RKO (cell line): ENCODE data around the gene NMU.
A peak's percentile ranks its signal among the peaks of the same experiment; 100 is the strongest.
"Not testable (repeated sequence)": the region's sequence is repeated elsewhere in the genome, so short reads cannot be mapped to it uniquely, and the experiment has no call there.

Experiments
- DNase-seq: peaks from one replicate; pipeline ENCODE4 v3.0.0-alpha.2; 2016; ENCODE audit warnings: low spot score

NMU gene

GRCh38 chr4:55624063-55624462 is 12.0 kb downstream of the NMU start:
- not testable (repeated sequence) for DNase-seq

DNA sequence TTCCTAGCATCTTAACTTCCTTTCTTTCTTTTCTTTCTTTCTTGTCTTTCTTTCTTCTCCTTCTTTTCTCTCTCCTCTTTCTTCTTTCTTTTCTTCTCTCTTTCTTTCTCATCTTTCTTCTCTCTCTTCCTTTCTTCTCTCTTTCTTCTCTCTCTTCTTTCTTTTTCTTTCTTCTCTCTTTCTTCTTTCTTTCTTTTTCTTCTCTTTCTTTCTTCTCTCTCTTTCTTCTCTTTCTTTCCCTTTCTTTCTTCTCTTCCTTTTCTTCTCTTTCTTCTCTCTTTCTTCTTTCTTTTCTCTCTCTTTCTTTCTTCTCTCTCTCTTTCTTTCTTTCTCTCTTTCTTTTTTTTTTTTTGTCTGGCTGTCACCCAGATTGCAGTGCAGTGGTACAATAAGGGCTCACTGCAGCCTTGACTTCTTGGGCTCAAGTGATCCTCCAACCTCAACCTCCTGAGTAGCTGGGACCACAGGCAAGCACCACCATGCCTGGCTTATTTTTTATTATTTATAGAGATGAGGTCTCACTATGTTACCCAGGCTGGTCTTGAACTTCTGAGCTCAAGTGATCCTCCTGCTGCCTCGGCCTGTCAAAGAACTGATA is 17.5 kb downstream of the NMU start:
- DNase-seq = no peak

- DNase-seq = no peak
These were observed 18.4 kb downstream of the NMU start for GRCh38 chr4:55617587-55618197.

DNA sequence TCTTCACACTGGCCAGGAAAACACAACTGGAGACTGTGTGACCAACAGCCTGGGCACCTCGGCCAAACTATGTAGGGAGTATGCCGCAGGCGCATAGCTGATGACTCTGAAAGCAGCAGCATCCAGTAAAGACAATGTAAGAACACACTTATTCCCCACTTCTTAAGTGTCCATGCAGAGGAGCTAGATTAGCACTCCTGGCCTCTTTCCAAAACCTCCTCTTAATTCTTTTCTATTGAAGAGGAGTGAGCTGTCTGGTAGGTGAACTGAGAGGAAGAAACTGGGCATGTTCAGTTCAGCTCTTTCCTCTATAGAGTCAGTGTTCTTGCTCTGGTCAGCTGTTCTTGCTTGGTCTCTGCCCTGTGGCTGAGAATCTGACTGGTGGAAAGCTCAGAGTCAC is 21.1 kb downstream of the NMU start:
- DNase-seq = no peak

GRCh38 chr4:55613621-55614020 is 22.5 kb downstream of the NMU start:
- no peak for DNase-seq

DNA sequence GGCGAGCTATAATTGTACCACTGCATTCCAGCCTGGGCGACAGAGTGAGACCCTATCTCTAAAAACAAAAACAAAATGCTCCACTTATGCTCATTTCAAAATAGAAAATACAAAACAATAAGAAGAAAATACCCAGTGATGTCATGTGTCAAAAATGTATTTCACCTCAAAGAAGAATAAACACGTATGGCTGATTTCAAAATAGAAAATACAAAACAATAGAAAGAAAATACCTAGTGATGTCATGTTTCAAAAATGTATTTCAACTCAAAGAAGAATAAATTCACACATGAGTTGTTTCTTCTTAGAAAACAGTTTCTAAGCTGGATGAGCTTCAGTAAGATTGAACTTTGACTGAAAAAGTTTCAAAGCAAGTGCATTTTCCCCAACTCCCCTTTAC is 23.8 kb downstream of the NMU start:
- DNase-seq = no peak

GRCh38 chr4:55611358-55612059 is 24.6 kb downstream of the NMU start:
- DNase-seq = no peak

DNA sequence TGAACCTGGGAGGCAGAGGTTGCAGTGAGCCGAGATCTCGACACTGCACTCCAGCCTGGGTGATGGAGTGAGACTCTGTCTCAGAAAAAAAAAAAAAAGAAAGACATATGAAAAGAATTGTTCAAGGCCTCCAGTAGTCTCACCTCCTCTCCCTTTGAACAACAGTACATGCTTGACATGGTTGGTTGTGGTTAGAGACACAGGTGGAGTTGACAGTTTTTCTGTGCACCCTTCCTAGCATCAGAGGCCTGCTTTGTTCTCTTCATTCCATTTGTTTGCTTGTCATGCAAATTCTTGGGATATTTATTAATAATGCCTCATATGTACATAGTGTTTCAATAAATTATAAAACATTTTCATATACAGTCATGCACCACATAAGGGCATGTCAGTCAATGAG is 25.7 kb downstream of the NMU start:
- no peak for DNase-seq

GRCh38 chr4:55609393-55609866 is 26.7 kb downstream of the NMU start:
- DNase-seq = no peak

DNA sequence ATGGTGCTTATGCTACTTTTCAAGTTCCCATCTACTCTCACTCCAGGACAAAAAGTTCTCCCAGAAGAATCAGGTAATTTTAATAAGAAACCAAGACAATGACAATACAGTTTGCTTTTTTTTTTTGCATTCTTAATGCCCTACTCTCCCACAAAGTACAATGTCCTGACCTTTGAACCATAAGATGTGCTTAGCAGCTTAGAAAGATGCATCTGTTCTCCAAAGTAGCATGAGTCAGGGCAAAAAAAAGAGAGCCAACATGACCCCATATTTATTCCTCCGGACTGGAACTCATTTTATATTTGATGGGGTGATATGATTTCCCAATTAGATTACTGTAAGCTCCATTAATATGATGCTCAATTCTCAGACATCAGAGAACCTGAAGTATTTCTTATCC is 27.5 kb downstream of the NMU start:
- DNase-seq = no peak

DNA sequence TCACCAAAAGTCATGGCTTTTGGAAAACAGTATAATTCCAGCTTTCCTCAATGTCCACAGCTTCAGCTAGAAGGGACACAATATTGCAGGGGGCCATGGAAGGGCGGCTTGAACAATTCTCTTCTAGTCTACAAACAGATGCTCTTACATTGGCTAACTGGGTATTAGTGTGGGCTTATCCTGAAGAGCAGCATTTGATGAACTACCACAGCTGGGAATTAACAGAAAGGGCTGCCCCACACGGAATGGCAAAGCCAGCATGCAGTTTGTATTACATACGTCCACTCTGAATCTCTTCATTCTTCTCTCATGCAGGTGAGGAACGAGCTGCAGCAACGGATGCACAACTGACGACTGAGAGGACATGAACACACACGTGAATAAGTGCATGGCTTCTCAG is 31.1 kb downstream of the NMU start:
- DNase-seq = no peak

DNA sequence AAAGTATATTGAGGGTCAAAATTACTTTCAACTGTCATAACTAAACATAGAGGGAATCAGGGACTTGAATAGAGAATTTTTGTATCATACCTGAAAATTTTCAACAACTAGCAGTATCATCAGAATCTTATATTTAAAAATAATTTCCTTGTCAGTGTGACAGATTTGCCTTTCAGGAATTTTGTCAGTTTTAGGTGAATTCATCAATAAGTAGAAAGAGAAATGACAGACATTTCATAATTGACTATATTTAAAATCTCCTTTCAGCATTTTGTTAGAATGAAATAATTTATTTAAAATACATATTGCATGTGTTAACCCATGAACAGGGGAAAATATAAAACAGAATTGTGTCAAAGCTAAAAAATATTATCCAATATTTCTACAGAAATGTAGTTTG is 35.5 kb downstream of the NMU start:
- DNase-seq = no peak

- no peak for DNase-seq
These were observed 37.5 kb downstream of the NMU start for GRCh38 chr4:55598641-55599040.

DNA sequence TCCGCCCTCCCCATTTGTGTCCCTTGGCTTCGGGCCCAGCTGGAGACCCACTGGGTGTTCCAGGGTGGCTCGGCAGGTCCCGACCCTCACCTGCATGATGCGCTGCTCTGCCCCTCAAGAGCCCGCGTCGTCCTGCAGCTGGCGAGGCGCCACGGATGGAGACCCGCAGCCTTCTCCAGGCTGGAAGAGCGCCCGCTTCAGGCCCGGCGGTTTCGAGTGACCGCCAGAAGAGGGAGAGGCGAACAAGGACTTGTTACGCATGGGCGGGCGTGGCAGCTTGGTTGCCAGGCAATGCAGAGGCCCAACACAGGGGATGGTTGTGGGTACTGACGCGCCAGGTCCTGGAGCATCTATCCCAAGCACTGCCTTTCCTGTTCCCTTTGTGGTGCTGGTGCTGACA is 44.1 kb downstream of the NMU start, which contains the start of gene PDCL2:
TSS of gene PDCL2 (minus strand) at position 232 of the 400 bp plus-strand sequence. CDS start at position 96, 136 bp downstream.
- no peak for DNase-seq

- no peak for DNase-seq
These were observed 47.9 kb downstream of the NMU start for GRCh38 chr4:55588160-55588559.

DNA sequence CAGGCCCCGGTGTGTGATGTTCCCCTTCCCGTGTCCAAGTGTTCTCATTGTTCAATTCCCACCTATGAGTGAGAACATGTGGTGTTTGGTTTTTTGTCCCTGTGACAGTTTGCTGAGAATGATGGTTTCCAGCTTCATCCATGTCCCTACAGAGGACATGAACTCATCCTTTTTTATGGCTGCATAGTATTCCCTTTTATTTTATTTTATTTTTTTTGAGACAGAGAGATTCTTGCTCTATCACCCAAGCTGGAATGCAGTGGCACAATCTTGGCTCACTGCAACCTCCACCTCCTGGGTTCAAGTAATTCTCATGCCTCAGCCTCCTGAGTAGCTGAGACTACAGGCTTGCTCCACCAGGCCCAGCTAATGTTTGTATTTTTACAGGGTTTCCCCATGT is 53.3 kb downstream of the NMU start:
- not testable (repeated sequence) for DNase-seq

GRCh38 chr4:55578341-55579010 is 57.6 kb downstream of the NMU start:
- no peak for DNase-seq

- DNase-seq = no peak
These were observed 60.6 kb downstream of the NMU start for GRCh38 chr4:55575513-55575912.

- DNase-seq = peak; percentile 11
These were observed 61.8 kb downstream of the NMU start for GRCh38 chr4:55574252-55574651.

GRCh38 chr4:55571806-55572205 is 64.3 kb downstream of the NMU start:
- no peak for DNase-seq

GRCh38 chr4:55568905-55569504 is 67.1 kb downstream of the NMU start:
- DNase-seq = no peak

DNA sequence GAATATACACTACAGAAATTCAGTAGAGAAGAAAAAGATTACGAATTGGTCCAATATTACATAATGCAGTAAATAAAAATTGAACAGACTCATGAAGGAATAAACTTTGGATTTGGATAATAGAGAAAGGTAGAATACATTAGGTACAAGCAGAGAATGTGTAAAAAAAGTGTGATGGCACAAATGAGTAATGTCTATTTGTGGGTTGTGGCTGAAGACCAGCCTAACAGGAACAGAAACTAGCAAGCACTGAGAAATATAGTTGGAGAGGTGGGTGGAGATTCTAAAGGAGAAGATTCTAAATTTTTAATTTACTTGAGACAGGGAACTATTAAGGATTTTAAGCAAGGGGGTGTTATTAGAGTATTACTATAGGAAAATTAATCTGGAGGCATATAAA is 74.2 kb downstream of the NMU start:
- DNase-seq = no peak
